Testis (tissue), 2 donors: Measurements from ENCODE around the gene AFAP1L2.

ENCODE experiments used
- POLR2A ChIP-seq: fragments of 450-650 bp; IDR thresholded peaks from one replicate; pipeline ENCODE4 v1.6.1; 2017; ENCODE audit warnings: antibody characterized with exemption, mild to moderate bottlenecking, moderate library complexity
- TF ChIP-seq, protein P1 (sequence below), 3 experiments: fragments of 450-650 bp in 2 of 3; fragments of 200-600 bp in 1 of 3; sonication (generic) in 1 of 3; IDR thresholded peaks; one replicate each; pipeline ENCODE4 v1.5.1; 2016 to 2019; ENCODE audit warnings: antibody characterized with exemption in 3 of 3, mild to moderate bottlenecking in 2 of 3, moderate library complexity in 1 of 3

DNA sequence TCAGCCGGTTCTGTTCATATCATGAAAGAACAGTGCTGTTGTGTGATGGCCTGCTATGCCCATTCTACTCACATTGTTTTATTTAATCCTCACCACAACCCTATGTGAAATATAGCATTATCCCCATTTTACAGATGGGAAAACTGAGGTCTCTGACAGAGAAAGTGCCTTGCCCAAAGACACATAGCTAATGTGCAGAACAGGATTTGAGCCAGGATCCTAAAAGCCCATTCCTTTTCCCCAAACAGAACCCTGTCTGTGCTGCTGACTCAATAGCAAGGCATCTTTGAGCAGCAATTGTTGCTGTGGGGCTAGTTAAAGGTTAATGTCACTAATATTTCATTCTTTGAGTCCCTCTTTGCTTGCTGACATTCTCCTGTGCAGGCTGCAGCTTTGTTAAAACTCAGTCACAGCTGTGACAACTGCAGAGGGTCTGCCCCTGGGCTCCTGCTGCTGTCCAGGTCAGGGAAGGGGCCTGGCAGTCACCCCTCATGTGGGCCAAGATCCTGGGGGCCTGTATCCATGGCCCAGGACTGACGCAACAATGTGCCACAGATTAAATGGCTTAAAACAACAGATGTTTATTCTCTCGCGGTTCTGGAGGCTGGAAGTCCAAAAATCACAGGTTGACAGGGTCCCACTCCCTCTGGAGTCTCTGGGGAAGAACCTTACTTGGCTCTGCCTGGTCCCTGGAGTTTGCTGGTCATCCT is 40.4 kb downstream of the AFAP1L2 start:
- TF ChIP-seq, protein P1, sequence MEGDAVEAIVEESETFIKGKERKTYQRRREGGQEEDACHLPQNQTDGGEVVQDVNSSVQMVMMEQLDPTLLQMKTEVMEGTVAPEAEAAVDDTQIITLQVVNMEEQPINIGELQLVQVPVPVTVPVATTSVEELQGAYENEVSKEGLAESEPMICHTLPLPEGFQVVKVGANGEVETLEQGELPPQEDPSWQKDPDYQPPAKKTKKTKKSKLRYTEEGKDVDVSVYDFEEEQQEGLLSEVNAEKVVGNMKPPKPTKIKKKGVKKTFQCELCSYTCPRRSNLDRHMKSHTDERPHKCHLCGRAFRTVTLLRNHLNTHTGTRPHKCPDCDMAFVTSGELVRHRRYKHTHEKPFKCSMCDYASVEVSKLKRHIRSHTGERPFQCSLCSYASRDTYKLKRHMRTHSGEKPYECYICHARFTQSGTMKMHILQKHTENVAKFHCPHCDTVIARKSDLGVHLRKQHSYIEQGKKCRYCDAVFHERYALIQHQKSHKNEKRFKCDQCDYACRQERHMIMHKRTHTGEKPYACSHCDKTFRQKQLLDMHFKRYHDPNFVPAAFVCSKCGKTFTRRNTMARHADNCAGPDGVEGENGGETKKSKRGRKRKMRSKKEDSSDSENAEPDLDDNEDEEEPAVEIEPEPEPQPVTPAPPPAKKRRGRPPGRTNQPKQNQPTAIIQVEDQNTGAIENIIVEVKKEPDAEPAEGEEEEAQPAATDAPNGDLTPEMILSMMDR (IDR thresholded peaks at IDR 0.05) = no peak
- no peak for TF ChIP-seq POLR2A
